ENCODE results near the gene ZC3H7B.

GRCh38 chr22:41285820-41286638, 15.3 kb upstream of the ZC3H7B start, which contains the start of gene RANGAP1:
- TF ChIP-seq CTCF (conservative IDR thresholded peaks at IDR 0.05) (0 out of 2 replicates have a peak, but pooled peaks have one; percentile 20), EZH2 (IDR thresholded peaks at IDR 0.05; ENCODE audit: low read depth) (no peak)

Data from PC-9 (cell line).